ENCODE results near the gene PTPN23.

GRCh38 chr3:47374587-47374986 lies 6.2 kb upstream of the PTPN23 start:
- TF ChIP-seq EZH2 (IDR thresholded peaks at IDR 0.05; ENCODE audit: borderline replicate concordance, insufficient read depth, low read length, poor library complexity, severe bottlenecking), result no peak
- no peak for TF ChIP-seq CTCF (IDR thresholded peaks at IDR 0.05; ENCODE audit: poor library complexity, severe bottlenecking)
- no peak for TF ChIP-seq MXI1 (conservative IDR thresholded peaks at IDR 0.05; ENCODE audit: poor library complexity, severe bottlenecking)
- TF ChIP-seq TAF1 (IDR thresholded peaks at IDR 0.05; ENCODE audit: low read depth), result no peak

All from neural cell (in vitro differentiated cells).